ENCODE data around the gene PRKG1.

PRKG1 gene

GRCh38 chr10:51230887-51231585, 156.7 kb downstream of the PRKG1 start:
- TF ChIP-seq ZNF274 (IDR thresholded peaks at IDR 0.05; ENCODE audit: low read depth, low read length): no peak
- no peak overlapping the region for H3K4me3 ChIP-seq (ENCODE audit: low read length)

DNA sequence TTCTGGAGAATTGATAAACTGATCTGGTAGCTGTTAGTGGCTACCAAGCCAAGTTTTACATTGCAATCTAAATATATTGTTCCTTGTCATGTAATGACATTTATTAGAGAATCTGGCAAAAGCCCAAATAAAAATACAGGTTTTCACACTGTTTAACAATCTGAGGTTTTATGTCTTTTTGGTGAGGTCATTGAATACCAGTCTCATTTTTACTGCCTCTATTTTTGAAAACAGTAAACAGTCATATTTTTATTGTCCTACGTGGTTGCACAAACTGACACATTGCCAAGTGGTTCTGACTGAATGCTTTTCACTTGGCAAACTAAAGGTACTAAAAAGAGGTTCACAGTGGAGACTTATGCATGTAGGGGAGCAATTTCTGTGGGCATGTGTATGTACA, 157.5 kb downstream of the PRKG1 start:
- H3K4me3 ChIP-seq (ENCODE audit: low read length): no peak overlapping the region
- no peak for TF ChIP-seq ZNF274 (IDR thresholded peaks at IDR 0.05; ENCODE audit: low read depth, low read length)

GRCh38 chr10:51233337-51234100, 159.2 kb downstream of the PRKG1 start:
- TF ChIP-seq ZNF274 (IDR thresholded peaks at IDR 0.05; ENCODE audit: low read depth, low read length): no peak

DNA sequence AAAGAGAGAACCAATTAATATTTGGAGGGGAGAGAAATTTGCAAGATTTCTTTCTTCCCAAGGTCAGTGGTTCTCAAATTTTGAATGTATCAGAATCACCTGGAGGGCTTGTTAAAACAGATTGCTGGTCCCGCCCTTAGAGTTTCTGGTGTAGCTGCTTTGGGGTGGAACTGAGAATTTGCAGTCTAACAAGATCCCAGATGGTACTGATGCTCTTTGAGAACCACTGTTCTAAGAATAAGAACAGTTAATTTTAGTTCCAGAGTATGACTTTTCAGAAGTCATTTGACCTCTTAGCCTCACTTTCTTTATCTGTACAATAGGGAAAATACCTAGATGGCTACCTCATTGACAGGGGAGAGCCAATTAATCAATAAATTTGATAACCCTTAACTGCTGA, 161.6 kb downstream of the PRKG1 start:
- TF ChIP-seq ZNF274 (IDR thresholded peaks at IDR 0.05; ENCODE audit: low read depth, low read length): no peak
- H3K4me3 ChIP-seq (ENCODE audit: low read length): no peak overlapping the region

More at GRCh38 chr10:51233337-51234100, 159.2 kb downstream of the PRKG1 start:
- no peak overlapping the region for H3K4me3 ChIP-seq (ENCODE audit: low read length)

GRCh38 chr10:51239006-51239405, 164.7 kb downstream of the PRKG1 start:
- no peak for TF ChIP-seq ZNF274 (IDR thresholded peaks at IDR 0.05; ENCODE audit: low read depth, low read length)

GRCh38 chr10:51241461-51241860, 167.2 kb downstream of the PRKG1 start:
- no peak overlapping the region for H3K4me3 ChIP-seq (ENCODE audit: low read length)
- TF ChIP-seq ZNF274 (IDR thresholded peaks at IDR 0.05; ENCODE audit: low read depth, low read length): no peak

More at GRCh38 chr10:51239006-51239405, 164.7 kb downstream of the PRKG1 start:
- H3K4me3 ChIP-seq (ENCODE audit: low read length): no peak overlapping the region

- H3K4me3 ChIP-seq (ENCODE audit: low read length): no peak overlapping the region
Measured at GRCh38 chr10:51242393-51242792, 168.1 kb downstream of the PRKG1 start.

GRCh38 chr10:51244309-51244708, 170.0 kb downstream of the PRKG1 start:
- H3K4me3 ChIP-seq (ENCODE audit: low read length): no peak overlapping the region
- TF ChIP-seq ZNF274 (IDR thresholded peaks at IDR 0.05; ENCODE audit: low read depth, low read length): no peak

More at GRCh38 chr10:51242393-51242792, 168.1 kb downstream of the PRKG1 start:
- no peak for TF ChIP-seq ZNF274 (IDR thresholded peaks at IDR 0.05; ENCODE audit: low read depth, low read length)

DNA sequence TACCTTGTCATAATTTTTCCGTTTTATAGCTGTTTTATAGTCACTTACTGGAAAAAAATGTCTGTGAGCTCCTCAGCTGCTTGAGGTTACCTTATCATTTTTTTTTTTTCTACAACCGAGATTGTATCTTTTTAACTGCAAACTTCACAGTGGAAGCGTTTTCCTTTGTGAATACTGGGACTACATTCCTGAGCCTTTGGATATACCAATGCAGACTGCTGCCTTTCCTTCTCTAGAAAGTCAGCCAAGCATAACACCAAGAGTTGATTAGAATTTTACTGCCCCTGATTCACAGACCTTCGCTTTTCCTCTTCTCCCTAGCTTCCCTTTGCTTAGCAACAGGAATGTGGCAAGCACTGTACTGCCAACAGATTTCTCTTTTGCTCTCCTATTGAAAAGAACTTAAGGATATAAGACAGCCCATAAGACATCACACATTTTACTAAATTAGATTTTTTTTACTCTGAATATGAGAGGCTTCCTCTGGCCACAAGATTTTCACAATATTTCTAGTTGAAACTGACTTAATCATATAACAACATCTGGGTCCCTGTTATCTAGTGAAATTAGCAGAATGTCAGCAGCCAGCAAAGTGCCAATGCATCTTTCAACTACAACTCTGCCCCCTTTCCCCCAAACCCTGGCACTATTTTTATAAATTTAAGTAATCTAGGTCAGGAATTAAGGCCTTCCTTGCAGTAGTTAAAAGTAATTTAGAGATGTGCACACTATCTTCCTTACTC, 170.6 kb downstream of the PRKG1 start:
- no peak for TF ChIP-seq ZNF274 (IDR thresholded peaks at IDR 0.05; ENCODE audit: low read depth, low read length)
- no peak overlapping the region for H3K4me3 ChIP-seq (ENCODE audit: low read length)

- H3K4me3 ChIP-seq (ENCODE audit: low read length): no peak overlapping the region
- TF ChIP-seq ZNF274 (IDR thresholded peaks at IDR 0.05; ENCODE audit: low read depth, low read length): no peak
Measured at GRCh38 chr10:51246156-51246555, 171.9 kb downstream of the PRKG1 start.

DNA sequence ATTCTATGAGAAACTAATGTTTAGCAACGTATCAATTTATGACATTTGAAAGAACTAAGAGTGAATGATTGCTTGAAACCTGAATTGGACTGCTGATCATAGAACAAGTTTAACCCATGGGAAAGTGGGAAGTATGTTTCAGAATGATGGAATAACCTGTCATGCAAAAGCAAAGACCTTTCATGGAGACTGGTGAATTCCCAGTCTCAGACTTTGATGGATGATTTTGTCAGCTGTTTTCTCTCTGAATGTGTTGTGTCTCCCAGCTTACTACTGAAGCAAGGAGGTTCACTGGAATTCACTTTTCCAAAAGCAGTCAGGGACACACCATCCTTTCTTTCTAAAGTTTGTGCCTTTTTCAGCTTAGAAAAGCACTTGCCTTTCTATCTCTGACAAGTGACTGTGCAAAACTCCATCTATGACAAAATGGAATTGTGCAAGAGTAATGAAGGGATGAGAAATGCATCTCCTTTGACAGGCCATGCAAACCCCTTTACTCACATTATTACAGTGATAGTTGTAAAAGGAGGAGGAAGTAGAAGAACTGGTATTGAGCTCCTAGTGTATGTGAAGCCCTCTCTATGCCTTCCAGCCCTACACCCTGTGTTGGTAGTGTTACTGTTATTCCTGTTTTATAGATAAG, 176.1 kb downstream of the PRKG1 start:
- TF ChIP-seq ZNF274 (IDR thresholded peaks at IDR 0.05; ENCODE audit: low read depth, low read length): no peak
- no peak overlapping the region for H3K4me3 ChIP-seq (ENCODE audit: low read length)

DNA sequence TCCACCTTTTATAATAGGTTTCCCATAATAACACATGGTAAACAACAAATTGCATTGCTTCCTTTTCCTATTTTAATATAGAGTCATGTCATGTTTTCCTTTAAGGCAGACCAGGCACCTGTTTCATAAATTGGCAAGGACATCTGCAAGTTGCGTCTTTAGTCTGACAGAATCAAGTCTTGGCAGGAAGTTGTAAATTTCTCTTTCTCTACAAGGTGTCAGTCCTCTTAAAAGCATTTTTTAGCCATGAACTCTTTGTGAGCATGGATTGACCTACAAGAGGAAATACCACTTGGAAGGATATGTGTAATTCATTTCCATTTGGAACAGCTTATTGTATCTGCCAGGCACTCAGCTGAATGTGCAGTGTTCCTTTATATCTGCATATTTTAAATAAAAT, 176.8 kb downstream of the PRKG1 start:
- no peak overlapping the region for H3K4me3 ChIP-seq (ENCODE audit: low read length)
- no peak for TF ChIP-seq ZNF274 (IDR thresholded peaks at IDR 0.05; ENCODE audit: low read depth, low read length)

DNA sequence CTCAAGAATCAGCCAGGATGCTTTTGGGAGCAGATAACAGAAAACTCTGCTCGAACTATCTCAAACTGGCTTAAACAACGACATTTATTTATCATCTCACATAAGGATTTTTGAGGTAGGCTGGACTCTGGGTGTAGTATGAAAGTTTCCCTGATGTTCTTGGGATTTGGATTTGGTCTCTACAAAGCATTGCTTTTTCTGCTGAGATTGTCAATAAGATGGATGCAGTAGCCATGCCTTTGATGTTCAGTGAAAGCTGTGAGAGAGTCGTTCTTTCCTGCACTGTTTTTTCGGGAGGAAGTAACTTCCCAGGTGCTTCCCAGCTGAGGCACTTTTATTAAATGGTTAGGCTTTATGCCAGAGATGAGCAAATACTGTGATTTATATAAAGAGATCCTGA, 181.1 kb downstream of the PRKG1 start:
- no peak overlapping the region for H3K4me3 ChIP-seq (ENCODE audit: low read length)
- no peak for TF ChIP-seq ZNF274 (IDR thresholded peaks at IDR 0.05; ENCODE audit: low read depth, low read length)
